SK-N-MC (cell line): ENCODE data around the gene KLRG1.

Experiments used
- DNase-seq: peaks from one replicate; pipeline ENCODE4 v3.0.0-alpha.2; 2011; ENCODE audit warnings: low read depth, low spot score
- H3K27ac ChIP-seq: fragments of 200-600 bp; sonication (generic); 2 replicates; pipeline ENCODE4 v1.5.1; 2016; ENCODE audit warnings: mixed run types
- H3K36me3 ChIP-seq: fragments of 200-600 bp; sonication (generic); 2 replicates; pipeline ENCODE4 v1.6.1; 2017; ENCODE audit warnings: antibody characterized with exemption, low read length, mixed read lengths; ENCODE audit not compliant: insufficient read depth
- H3K4me3 ChIP-seq: fragments of 200-600 bp; sonication (generic); 2 replicates; pipeline ENCODE4 v1.5.1; 2016
- H3K9ac ChIP-seq: fragments of 200-600 bp; sonication (generic); 2 replicates; pipeline ENCODE4 v1.8.0; 2017; ENCODE audit warnings: mixed run types, mixed read lengths; ENCODE audit not compliant: insufficient read length
- H3K9me3 ChIP-seq: fragments of 200-600 bp; sonication (generic); 2 replicates; pipeline ENCODE4 v1.6.1; 2017; ENCODE audit warnings: low read depth, mild to moderate bottlenecking, antibody characterized with exemption, low read length, moderate library complexity, mixed read lengths
- EZH2 ChIP-seq: fragments of 200-600 bp; sonication (generic); IDR thresholded peaks from one replicate; pipeline ENCODE4 v1.6.1; 2017; ENCODE audit warnings: antibody characterized with exemption
- FOXP2 ChIP-seq: optimal IDR thresholded peaks from 2 replicates; pipeline ENCODE3; 2011; ENCODE audit warnings: mild to moderate bottlenecking, moderate library complexity; ENCODE audit not compliant: insufficient read depth; ENCODE audit errors: extremely low read length, control extremely low read depth
- POLR2AphosphoS5 ChIP-seq: IDR thresholded peaks from 2 replicates; pipeline ENCODE4 v1.6.1; 2012; ENCODE audit warnings: mild to moderate bottlenecking, low read depth, low read length, borderline replicate concordance

The KLRG1 gene

GRCh38 chr12:8950702-8951478 lies 38.5 kb upstream of the KLRG1 start:
- Histone ChIP-seq H3K9me3 (no peaks in the 10 kb centered on the region), H3K36me3 (peaks cover 9% of the 10 kb centered on the region), H3K4me3 (peak overlapping the region; percentile 83), H3K9ac (peak overlapping the region; percentile 85), H3K27ac (peak overlapping the region; percentile 87; the same call in 1 of the 2 replicates)
- TF ChIP-seq POLR2AphosphoS5, result no peak
- no peak for TF ChIP-seq FOXP2
- DNase-seq, result no peak

- Histone ChIP-seq H3K9me3 (no peaks in the 10 kb centered on the region), H3K36me3 (peaks cover 4% of the 10 kb centered on the region; the same call in 1 of the 2 replicates), H3K9ac (no peak overlapping the region), H3K27ac (no peak overlapping the region), H3K4me3 (no peak overlapping the region)
- no peak for TF ChIP-seq POLR2AphosphoS5
- no peak for TF ChIP-seq EZH2
- TF ChIP-seq FOXP2, result no peak
- no peak for DNase-seq
Observed at GRCh38 chr12:8951744-8952143, 37.6 kb upstream of the KLRG1 start.

GRCh38 chr12:8953773-8954402 lies 35.5 kb upstream of the KLRG1 start:
- DNase-seq, result no peak
- H3K27ac ChIP-seq, result no peak overlapping the region
- H3K4me3 ChIP-seq, result no peak overlapping the region
- peaks cover 4% of the 10 kb centered on the region; the same call in 1 of the 2 replicates for H3K36me3 ChIP-seq
- no peak for TF ChIP-seq FOXP2
- TF ChIP-seq POLR2AphosphoS5, result no peak
- TF ChIP-seq EZH2, result no peak
- H3K9me3 ChIP-seq, result no peaks in the 10 kb centered on the region
- no peak overlapping the region for H3K9ac ChIP-seq

- Histone ChIP-seq H3K36me3 (peaks cover 4% of the 10 kb centered on the region; the same call in 1 of the 2 replicates), H3K27ac (no peak overlapping the region), H3K9me3 (no peaks in the 10 kb centered on the region), H3K9ac (no peak overlapping the region), H3K4me3 (no peak overlapping the region)
- TF ChIP-seq EZH2 (no peak), POLR2AphosphoS5 (no peak), FOXP2 (no peak)
- DNase-seq, result no peak
Observed at GRCh38 chr12:8956073-8956472, 33.3 kb upstream of the KLRG1 start.

GRCh38 chr12:8956772-8957171 lies 32.6 kb upstream of the KLRG1 start:
- H3K36me3 ChIP-seq, result peaks cover 4% of the 10 kb centered on the region; the same call in 1 of the 2 replicates
- H3K4me3 ChIP-seq, result no peak overlapping the region
- no peak overlapping the region for H3K9ac ChIP-seq
- TF ChIP-seq POLR2AphosphoS5 (no peak), FOXP2 (no peak), EZH2 (no peak)
- H3K27ac ChIP-seq, result no peak overlapping the region
- no peak for DNase-seq
- no peaks in the 10 kb centered on the region for H3K9me3 ChIP-seq

GRCh38 chr12:8957561-8957960 lies 31.8 kb upstream of the KLRG1 start:
- Histone ChIP-seq H3K9ac (no peak overlapping the region), H3K36me3 (peaks cover 4% of the 10 kb centered on the region; the same call in 1 of the 2 replicates), H3K9me3 (no peaks in the 10 kb centered on the region), H3K4me3 (no peak overlapping the region), H3K27ac (no peak overlapping the region)
- DNase-seq, result no peak
- no peak for TF ChIP-seq FOXP2
- no peak for TF ChIP-seq EZH2
- no peak for TF ChIP-seq POLR2AphosphoS5

- H3K9me3 ChIP-seq, result no peaks in the 10 kb centered on the region
- DNase-seq, result no peak
- H3K27ac ChIP-seq, result no peak overlapping the region
- no peak overlapping the region for H3K4me3 ChIP-seq
- H3K36me3 ChIP-seq, result peaks cover 3% of the 10 kb centered on the region; the same call in 1 of the 2 replicates
- no peak for TF ChIP-seq POLR2AphosphoS5
- no peak for TF ChIP-seq FOXP2
- no peak for TF ChIP-seq EZH2
- H3K9ac ChIP-seq, result no peak overlapping the region
Observed at GRCh38 chr12:8958066-8958465, 31.3 kb upstream of the KLRG1 start.

GRCh38 chr12:8960176-8960575 lies 29.2 kb upstream of the KLRG1 start:
- no peak for DNase-seq
- Histone ChIP-seq H3K9ac (no peak overlapping the region), H3K27ac (no peak overlapping the region), H3K4me3 (no peak overlapping the region), H3K36me3 (no peaks in the 10 kb centered on the region), H3K9me3 (no peaks in the 10 kb centered on the region)
- TF ChIP-seq EZH2 (no peak), POLR2AphosphoS5 (no peak), FOXP2 (no peak)
